VCaP (cell line): ENCODE data around the gene CPE.

ENCODE experiments used
- H3K27ac ChIP-seq: fragments of 450-650 bp; 2 replicates; pipeline ENCODE4 v1.5.1; 2017
- CTCF ChIP-seq: fragments of 450-650 bp; conservative IDR thresholded peaks from 2 replicates; pipeline ENCODE4 v1.5.1; 2017; ENCODE audit warnings: mild to moderate bottlenecking, moderate library complexity

The CPE gene

GRCh38 chr4:165388756-165389155 lies 9.9 kb downstream of the CPE start:
- no peak for TF ChIP-seq CTCF
- H3K27ac ChIP-seq = no peak overlapping the region

DNA sequence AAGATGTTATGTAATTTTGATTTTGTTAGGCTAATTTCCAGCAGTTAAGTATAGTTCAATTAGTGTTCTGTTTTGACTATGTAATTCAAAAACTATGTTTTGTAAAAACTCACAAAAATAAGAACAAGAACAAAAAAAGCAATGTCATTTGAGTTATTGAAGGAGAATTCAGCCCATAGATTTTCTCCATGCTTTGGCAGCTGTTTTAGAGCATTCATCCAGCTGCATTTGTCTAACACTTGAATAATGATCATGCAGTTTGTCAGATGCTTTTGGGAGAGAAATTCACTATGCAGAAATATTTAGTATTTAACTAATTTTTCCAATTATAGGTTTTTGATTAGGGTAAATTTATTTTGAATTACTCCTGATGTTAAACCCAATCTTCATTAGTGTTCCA lies 14.2 kb downstream of the CPE start:
- TF ChIP-seq CTCF = no peak

GRCh38 chr4:165393704-165394103 lies 14.9 kb downstream of the CPE start:
- no peak overlapping the region for H3K27ac ChIP-seq
- TF ChIP-seq CTCF = no peak

More for the DNA sequence above, 14.2 kb downstream of the CPE start:
- H3K27ac ChIP-seq = no peak overlapping the region

- H3K27ac ChIP-seq = no peak overlapping the region
- TF ChIP-seq CTCF = no peak
Observed at GRCh38 chr4:165394275-165394674, 15.5 kb downstream of the CPE start.

GRCh38 chr4:165398570-165398969 lies 19.8 kb downstream of the CPE start:
- TF ChIP-seq CTCF = no peak
- no peak overlapping the region for H3K27ac ChIP-seq

DNA sequence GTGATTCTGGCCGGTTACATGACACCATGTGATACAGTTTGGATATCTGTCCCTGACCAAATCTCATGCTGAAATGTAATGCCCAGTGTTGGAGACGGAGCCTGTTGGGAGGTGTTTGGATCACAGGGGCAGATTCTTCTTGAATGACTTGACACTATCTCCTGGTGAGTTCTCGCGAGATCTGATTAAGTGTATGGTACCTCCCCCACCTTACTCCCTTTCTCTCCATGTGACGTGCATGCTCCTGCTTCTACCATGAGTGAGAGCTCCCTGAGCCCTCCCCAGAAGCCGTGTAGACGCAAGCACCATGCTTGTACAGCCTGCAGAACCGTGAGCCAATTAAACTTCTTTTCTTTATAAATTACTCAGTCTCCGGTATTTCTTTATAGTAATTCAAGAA lies 23.6 kb downstream of the CPE start:
- no peak for TF ChIP-seq CTCF
- no peak overlapping the region for H3K27ac ChIP-seq

- TF ChIP-seq CTCF = no peak
- no peak overlapping the region for H3K27ac ChIP-seq
Observed at GRCh38 chr4:165403048-165403447, 24.2 kb downstream of the CPE start.

GRCh38 chr4:165403637-165404036 lies 24.8 kb downstream of the CPE start:
- TF ChIP-seq CTCF = no peak
- no peak overlapping the region for H3K27ac ChIP-seq
